Ovary (tissue), 9 donors: ENCODE results near the gene DGCR8. TPM values are rescaled to one million over a fixed set of nuclear protein-coding genes. Genes with fewer than 3 reads are reported as not detected.

Experiments used
- DNase-seq, 5 donors: peaks; one replicate each; pipeline ENCODE4 v3.0.0-alpha.2; 2019 to 2020
- H3K27ac ChIP-seq, 2 donors: fragments of 200-600 bp; one replicate each; pipeline versions ENCODE4 v1.5.1 to v1.8.0; 2019 to 2022
- H3K27me3 ChIP-seq: fragments of 200-600 bp; one replicate; pipeline ENCODE4 v1.8.0; 2022
- H3K36me3 ChIP-seq: fragments of 200-600 bp; sonication (generic); one replicate; pipeline ENCODE4 v1.5.1; 2019
- H3K4me1 ChIP-seq: one replicate; pipeline ENCODE4 v1.8.1; 2013; ENCODE audit warnings: mild to moderate bottlenecking, moderate library complexity; ENCODE audit not compliant: insufficient read depth
- H3K4me3 ChIP-seq: fragments of 200-600 bp; sonication (generic); one replicate; pipeline ENCODE4 v1.5.1; 2017
- H3K9me3 ChIP-seq, 2 donors: fragments of 200-600 bp in 1 of 2; sonication (generic) in 1 of 2; one replicate each; pipeline versions ENCODE4 v1.5.1 to v1.8.1; 2013 to 2019; ENCODE audit warnings: mild to moderate bottlenecking in 1 of 2, moderate library complexity in 1 of 2
- EP300 ChIP-seq: sonication (generic); formaldehyde crosslinking; IDR thresholded peaks from one replicate; pipeline ENCODE4 v1.6.1; 2017; ENCODE audit warnings: antibody characterized with exemption
- POLR2A ChIP-seq: fragments of 450-650 bp; IDR thresholded peaks from one replicate; pipeline ENCODE4 v1.6.1; 2017; ENCODE audit warnings: antibody characterized with exemption, mild to moderate bottlenecking, moderate library complexity
- WGBS, 3 donors: extraction: QIAGEN DNeasy Blood & Tissue Kit in 1 of 3; methylation state at CpG; one replicate each; pipeline versions ENCODE4 v1.1.5 to v1.1.7; 2013 to 2017; 5-methylcytosine and 5-hydroxymethylcytosine counted together
- intact Hi-C, 4 donors: fragments of 100-400 bp; cut with DNase I; formaldehyde crosslinking; loops; one replicate each; pipeline versions ENCODE4 v1.11.0 to v1.15.1; 2022 to 2023
- polyA plus RNA-seq, 2 donors: library from polyadenylated mRNA; stranded (reverse); fragments of 200-250 nt in 1 of 2; fragments of 350-450 nt in 1 of 2; fragmentation: Illumina TruSeq in 1 of 2; extraction: RNeasy Lipid Tissue Mini Kit (QIAGEN cat#74804) in 1 of 2; gene quantifications; one replicate each; pipeline ENCODE4 v1.2.3, GENCODE V29; 2013 to 2014
- total RNA-seq, 7 donors: library from RNA; depleted of rRNA in 2 of 7; stranded (reverse); fragments of >200 nt in 2 of 7; fragmentation: NEBNext Ultra II Directional in 3 of 7; extraction: Animal tissue kit (Norgen Biotek cat#: 25700) in 3 of 7; gene quantifications; one replicate each; pipeline versions ENCODE4 v1.1.0 to v1.2.4, GENCODE V29; 2016 to 2023
- TF ChIP-seq, protein P1 (sequence below), 3 donors: fragments of 450-650 bp in 2 of 3; fragments of 200-600 bp in 1 of 3; IDR thresholded peaks; one replicate each; pipeline versions ENCODE4 v1.5.1 to v1.8.0; 2016 to 2022; ENCODE audit warnings: antibody characterized with exemption in 3 of 3, mild to moderate bottlenecking in 1 of 3
- donor health status: DM: no; HTN: no; CAD: no; lungs with moderate emphysema.
- donor health status: DM: no; HTN: no; CAD: no.
- donor health status: Bipolar disorder and iron deficiency.
- donor health status: DM: yes; HTN: yes; CAD: no.
- donor health status: DM: no; HTN: no; CAD: no.
- donor health status: DM: yes; HTN: yes; CAD: no.

The DGCR8 gene
- total and polyA plus RNA-seq, 9 donors, result 15.9 to 46.5 (median 37.6) TPM

GRCh38 chr22:20149257-20150250 lies 69.5 kb downstream of the DGCR8 start:
- H3K36me3 ChIP-seq, result no peaks in the 10 kb centered on the region
- peak in 1 of 5 donors; percentile 21 for DNase-seq
- H3K27me3 ChIP-seq, result no peaks in the 10 kb centered on the region
- H3K4me3 ChIP-seq, result no peak overlapping the region
- WGBS, 3 donors, result 51 to 71% (median 55%) methylated on average over 29 to 32 of the region's 32 CpGs
- no peak for TF ChIP-seq POLR2A
- no peaks in the 10 kb centered on the region for H3K4me1 ChIP-seq
- no peaks in the 10 kb centered on the region for H3K9me3 ChIP-seq
- intact Hi-C loops, result no loop called here
- no peak overlapping the region for H3K27ac ChIP-seq

DNA sequence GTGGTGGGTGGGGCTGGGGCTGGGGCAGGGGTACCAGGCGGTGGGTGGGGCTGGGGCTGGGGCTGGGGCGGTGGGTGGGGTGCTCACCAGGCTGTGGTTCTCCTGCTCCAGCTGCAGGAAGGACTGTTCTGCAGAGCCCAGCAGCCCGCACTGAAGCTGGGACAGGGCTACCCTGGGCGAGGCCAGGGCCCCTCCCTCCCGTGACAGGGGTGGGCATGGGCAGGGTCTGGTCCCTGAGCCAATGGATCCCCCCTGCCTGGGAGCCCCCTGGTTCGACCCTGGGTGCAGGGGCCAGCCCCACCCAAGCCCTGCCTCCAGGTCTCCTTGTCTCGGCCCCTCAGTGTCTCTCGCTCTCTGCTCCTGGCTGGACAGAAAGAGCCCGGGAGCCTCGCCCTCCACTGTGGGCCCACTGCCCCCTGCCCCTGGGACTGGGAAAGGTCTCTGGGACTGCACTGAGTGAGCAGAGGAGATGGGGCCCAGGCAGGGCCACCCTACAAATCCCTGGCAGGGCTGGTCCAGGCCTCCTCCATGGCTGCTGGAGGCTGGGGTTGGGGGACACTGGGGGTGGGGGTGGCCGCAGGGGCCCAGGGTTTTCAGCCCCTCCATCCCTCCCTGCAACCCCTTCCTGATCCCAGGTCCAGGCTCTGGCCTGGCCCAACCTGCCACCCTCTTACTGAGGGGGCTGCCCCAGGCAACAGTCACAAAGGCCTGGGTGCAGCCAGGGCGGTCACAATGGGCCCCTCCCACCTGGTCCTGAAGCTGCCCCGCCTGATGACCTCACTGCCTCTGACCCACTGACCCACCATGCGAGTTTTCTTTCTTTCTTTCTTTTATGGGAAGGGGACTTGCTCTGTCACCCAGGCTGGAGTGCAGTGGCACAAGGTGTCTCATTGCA lies 70.6 kb downstream of the DGCR8 start, which contains the start of gene CCDC188:
TSS of gene CCDC188 (minus strand) at position 675 of the 895 bp plus-strand sequence. CDS start at position 606, 69 bp downstream.
- Histone ChIP-seq H3K4me1 (no peaks in the 10 kb centered on the region), H3K27me3 (no peaks in the 10 kb centered on the region), H3K4me3 (no peak within 1 kb of the TSS), H3K27ac (no peak within 1 kb of the TSS), H3K9me3 (no peaks in the 10 kb centered on the region), H3K36me3 (no peaks in the 10 kb centered on the region)
- intact Hi-C loops, result no loop called here
- WGBS, 3 donors, result 74 to 76% (median 75%) methylated on average over 10 to 13 of the region's 14 CpGs
- DNase-seq, result no peak
- TF ChIP-seq EP300 (no peak), POLR2A (no peak)
- TF ChIP-seq, protein P1, sequence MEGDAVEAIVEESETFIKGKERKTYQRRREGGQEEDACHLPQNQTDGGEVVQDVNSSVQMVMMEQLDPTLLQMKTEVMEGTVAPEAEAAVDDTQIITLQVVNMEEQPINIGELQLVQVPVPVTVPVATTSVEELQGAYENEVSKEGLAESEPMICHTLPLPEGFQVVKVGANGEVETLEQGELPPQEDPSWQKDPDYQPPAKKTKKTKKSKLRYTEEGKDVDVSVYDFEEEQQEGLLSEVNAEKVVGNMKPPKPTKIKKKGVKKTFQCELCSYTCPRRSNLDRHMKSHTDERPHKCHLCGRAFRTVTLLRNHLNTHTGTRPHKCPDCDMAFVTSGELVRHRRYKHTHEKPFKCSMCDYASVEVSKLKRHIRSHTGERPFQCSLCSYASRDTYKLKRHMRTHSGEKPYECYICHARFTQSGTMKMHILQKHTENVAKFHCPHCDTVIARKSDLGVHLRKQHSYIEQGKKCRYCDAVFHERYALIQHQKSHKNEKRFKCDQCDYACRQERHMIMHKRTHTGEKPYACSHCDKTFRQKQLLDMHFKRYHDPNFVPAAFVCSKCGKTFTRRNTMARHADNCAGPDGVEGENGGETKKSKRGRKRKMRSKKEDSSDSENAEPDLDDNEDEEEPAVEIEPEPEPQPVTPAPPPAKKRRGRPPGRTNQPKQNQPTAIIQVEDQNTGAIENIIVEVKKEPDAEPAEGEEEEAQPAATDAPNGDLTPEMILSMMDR (IDR thresholded peaks at IDR 0.05), result no peak

DNA sequence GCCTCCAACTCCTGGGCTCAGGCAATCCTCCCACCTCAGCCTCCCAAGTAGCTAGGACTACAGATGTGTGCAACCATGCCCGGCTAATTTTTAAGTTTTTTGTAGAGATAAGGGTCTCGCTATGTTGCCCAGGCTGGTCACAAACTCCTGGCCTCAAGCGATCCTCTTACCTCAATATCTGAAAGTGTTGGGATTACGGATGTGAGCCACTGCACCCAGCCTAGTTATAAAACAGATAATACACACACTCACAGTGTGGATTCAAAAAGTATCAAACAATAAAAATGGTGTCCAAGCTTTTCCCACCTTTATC lies 71.2 kb downstream of the DGCR8 start:
- TF ChIP-seq POLR2A, result no peak
- TF ChIP-seq, protein P1 (IDR thresholded peaks at IDR 0.05), result no peak
- no peak for TF ChIP-seq EP300
- no peaks in the 10 kb centered on the region for H3K27me3 ChIP-seq
- no peak for DNase-seq
- no peak overlapping the region for H3K4me3 ChIP-seq
- intact Hi-C loops, result no loop called here
- 77 to 79% (median 79%) methylated on average over 4 of the region's 4 CpGs for WGBS, 3 donors
- no peaks in the 10 kb centered on the region for H3K36me3 ChIP-seq
- no peaks in the 10 kb centered on the region for H3K4me1 ChIP-seq
- no peak overlapping the region for H3K27ac ChIP-seq
- no peaks in the 10 kb centered on the region for H3K9me3 ChIP-seq

GRCh38 chr22:20152464-20152890 lies 72.4 kb downstream of the DGCR8 start:
- no peak for DNase-seq
- 73 to 77% (median 74%) methylated on average over 14 of the region's 14 CpGs for WGBS, 3 donors
- TF ChIP-seq, protein P1 (IDR thresholded peaks at IDR 0.05), result no peak
- TF ChIP-seq POLR2A (no peak), EP300 (no peak)
- Histone ChIP-seq H3K4me3 (no peak overlapping the region), H3K27ac (no peak overlapping the region), H3K9me3 (no peaks in the 10 kb centered on the region), H3K36me3 (no peaks in the 10 kb centered on the region), H3K27me3 (no peaks in the 10 kb centered on the region), H3K4me1 (no peaks in the 10 kb centered on the region)
- intact Hi-C loops, result no loop called here
